ENCODE data around the gene CALN1. TPM values are rescaled to one million over a fixed set of nuclear protein-coding genes. Genes with fewer than 3 reads are reported as not detected.

The CALN1 gene
- polyA plus RNA-seq, 1 donor (not counting 4 experiments of a cell fraction or from before 2014, with no cell fraction given) = not detected

DNA sequence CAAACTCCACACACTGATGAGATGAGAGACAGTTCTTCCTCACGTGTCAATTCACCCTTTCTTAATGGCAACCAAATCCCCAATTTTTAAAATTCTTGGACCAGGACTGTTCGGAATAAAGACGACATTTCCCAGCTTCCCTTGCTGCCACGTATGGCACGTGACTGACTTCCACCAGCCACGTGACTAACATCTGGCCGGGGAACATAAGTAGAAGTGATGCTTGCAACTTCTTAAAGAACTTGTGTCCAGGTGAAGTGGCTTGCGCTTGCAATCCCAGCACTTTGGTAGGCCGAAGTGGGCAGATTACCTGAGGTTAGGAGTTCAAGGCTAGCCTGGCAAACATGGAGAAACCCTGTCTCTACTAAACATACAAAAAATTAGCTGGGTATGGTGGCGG lies 405.1 kb downstream of the CALN1 start:
- Histone ChIP-seq H3K4me2 (ENCODE audit: control insufficient read depth, extremely low read depth, insufficient read depth, low read depth, low read length) (no peak overlapping the region), H3K9me3 (ENCODE audit: control insufficient read depth, low read depth, low read length) (peaks cover 2% of the 10 kb centered on the region), H3K4me1 (ENCODE audit: control insufficient read depth, extremely low read depth, insufficient read depth, low read length) (no peaks in the 10 kb centered on the region), H2AFZ (ENCODE audit: control insufficient read depth, low read length) (no peak overlapping the region), H3K9ac (ENCODE audit: control insufficient read depth, extremely low read depth, insufficient read depth, low read length) (no peak overlapping the region), H3K79me2 (ENCODE audit: control insufficient read depth, insufficient read depth, low read length) (no peaks in the 10 kb centered on the region), H4K20me1 (ENCODE audit: control insufficient read depth, extremely low read depth, insufficient read depth, low read length) (no peaks in the 10 kb centered on the region), H3K36me3 (ENCODE audit: control insufficient read depth in 2 of 2, extremely low read depth in 1 of 2, insufficient read depth in 2 of 2, low read length in 2 of 2) (no peaks in the 10 kb centered on the region), H3K27ac (ENCODE audit: control insufficient read depth, insufficient read depth, low read length) (no peak overlapping the region), H3K4me3 (ENCODE audit: control insufficient read depth in 2 of 3, extremely low read depth in 1 of 3, insufficient read depth in 2 of 3, low read depth in 1 of 3, low read length in 3 of 3) (no peak overlapping the region), H3K9me1 (ENCODE audit: control insufficient read depth, extremely low read depth, insufficient read depth, low read length) (no peaks in the 10 kb centered on the region), H3K27me3 (ENCODE audit: control insufficient read depth, extremely low read depth, insufficient read depth, low read length) (no peaks in the 10 kb centered on the region)
- TF ChIP-seq EZH2 (IDR thresholded peaks at IDR 0.05; ENCODE audit: low read length) = no peak
- TF ChIP-seq, protein P1, sequence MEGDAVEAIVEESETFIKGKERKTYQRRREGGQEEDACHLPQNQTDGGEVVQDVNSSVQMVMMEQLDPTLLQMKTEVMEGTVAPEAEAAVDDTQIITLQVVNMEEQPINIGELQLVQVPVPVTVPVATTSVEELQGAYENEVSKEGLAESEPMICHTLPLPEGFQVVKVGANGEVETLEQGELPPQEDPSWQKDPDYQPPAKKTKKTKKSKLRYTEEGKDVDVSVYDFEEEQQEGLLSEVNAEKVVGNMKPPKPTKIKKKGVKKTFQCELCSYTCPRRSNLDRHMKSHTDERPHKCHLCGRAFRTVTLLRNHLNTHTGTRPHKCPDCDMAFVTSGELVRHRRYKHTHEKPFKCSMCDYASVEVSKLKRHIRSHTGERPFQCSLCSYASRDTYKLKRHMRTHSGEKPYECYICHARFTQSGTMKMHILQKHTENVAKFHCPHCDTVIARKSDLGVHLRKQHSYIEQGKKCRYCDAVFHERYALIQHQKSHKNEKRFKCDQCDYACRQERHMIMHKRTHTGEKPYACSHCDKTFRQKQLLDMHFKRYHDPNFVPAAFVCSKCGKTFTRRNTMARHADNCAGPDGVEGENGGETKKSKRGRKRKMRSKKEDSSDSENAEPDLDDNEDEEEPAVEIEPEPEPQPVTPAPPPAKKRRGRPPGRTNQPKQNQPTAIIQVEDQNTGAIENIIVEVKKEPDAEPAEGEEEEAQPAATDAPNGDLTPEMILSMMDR (optimal IDR thresholded peaks at IDR 0.05 in 1 of 3, IDR thresholded peaks at IDR 0.05 in 1 of 3, conservative IDR thresholded peaks at IDR 0.05 in 1 of 3; ENCODE audit: extremely low read depth in 1 of 3, insufficient read depth in 2 of 3, low read length in 3 of 3) = no peak
- DNase-seq (ENCODE audit: low read depth, low spot score) = no peak
- dilution Hi-C loops (cut with MboI; ENCODE audit: extremely low pct_ligation_motif_present, low sequenced_read_pairs) = no loop called here
- FAIRE-seq = no peak

DNA sequence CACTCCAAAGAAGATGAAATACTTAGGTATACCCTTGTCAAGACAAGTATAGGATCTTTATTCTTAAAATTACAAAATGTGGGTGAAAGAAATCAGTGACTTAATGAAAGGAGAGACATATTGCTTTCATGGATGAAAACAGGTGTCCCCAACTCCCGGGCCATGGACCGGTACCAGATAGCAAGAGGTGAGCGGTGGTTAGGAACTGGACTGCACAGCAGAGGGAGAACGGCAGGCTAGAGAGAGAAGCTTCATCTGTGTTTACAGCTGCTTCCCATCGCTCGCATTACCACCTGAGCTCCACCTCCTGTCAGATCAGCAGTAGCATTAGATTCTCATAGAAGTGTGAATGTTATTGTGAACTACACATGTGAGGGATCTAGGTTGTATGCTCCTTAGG lies 408.9 kb downstream of the CALN1 start:
- DNase-seq (ENCODE audit: low read depth, low spot score) (no peak), FAIRE-seq (no peak)
- TF ChIP-seq, protein P1 (optimal IDR thresholded peaks at IDR 0.05 in 1 of 3, IDR thresholded peaks at IDR 0.05 in 1 of 3, conservative IDR thresholded peaks at IDR 0.05 in 1 of 3; ENCODE audit: extremely low read depth in 1 of 3, insufficient read depth in 2 of 3, low read length in 3 of 3) = no peak
- no peak for TF ChIP-seq EZH2 (IDR thresholded peaks at IDR 0.05; ENCODE audit: low read length)
- no peak overlapping the region for H2AFZ ChIP-seq (ENCODE audit: control insufficient read depth, low read length)
- no peaks in the 10 kb centered on the region for H3K4me1 ChIP-seq (ENCODE audit: control insufficient read depth, extremely low read depth, insufficient read depth, low read length)
- no peak overlapping the region for H3K9ac ChIP-seq (ENCODE audit: control insufficient read depth, extremely low read depth, insufficient read depth, low read length)
- dilution Hi-C loops (cut with MboI; ENCODE audit: extremely low pct_ligation_motif_present, low sequenced_read_pairs) = no loop called here
- no peak overlapping the region for H3K4me2 ChIP-seq (ENCODE audit: control insufficient read depth, extremely low read depth, insufficient read depth, low read depth, low read length)
- H3K4me3 ChIP-seq (ENCODE audit: control insufficient read depth in 2 of 3, extremely low read depth in 1 of 3, insufficient read depth in 2 of 3, low read depth in 1 of 3, low read length in 3 of 3) = no peak overlapping the region
- H3K36me3 ChIP-seq (ENCODE audit: control insufficient read depth in 2 of 2, extremely low read depth in 1 of 2, insufficient read depth in 2 of 2, low read length in 2 of 2) = no peaks in the 10 kb centered on the region
- H3K79me2 ChIP-seq (ENCODE audit: control insufficient read depth, insufficient read depth, low read length) = no peaks in the 10 kb centered on the region
- no peaks in the 10 kb centered on the region for H4K20me1 ChIP-seq (ENCODE audit: control insufficient read depth, extremely low read depth, insufficient read depth, low read length)
- H3K27ac ChIP-seq (ENCODE audit: control insufficient read depth, insufficient read depth, low read length) = no peak overlapping the region
- no peaks in the 10 kb centered on the region for H3K27me3 ChIP-seq (ENCODE audit: control insufficient read depth, extremely low read depth, insufficient read depth, low read length)
- H3K9me1 ChIP-seq (ENCODE audit: control insufficient read depth, extremely low read depth, insufficient read depth, low read length) = no peaks in the 10 kb centered on the region
- H3K9me3 ChIP-seq (ENCODE audit: control insufficient read depth, low read depth, low read length) = no peaks in the 10 kb centered on the region
